ENCODE data around the gene STARD13. TPM values are rescaled to one million over a fixed set of nuclear protein-coding genes. Genes with fewer than 3 reads are reported as not detected.
"Not testable (repeated sequence)": the region's sequence is repeated elsewhere in the genome, so short reads cannot be mapped to it uniquely, and the experiment has no call there.

Gene STARD13
- total RNA-seq, 1 experiment from 2014 or later, result 9.1 TPM

DNA sequence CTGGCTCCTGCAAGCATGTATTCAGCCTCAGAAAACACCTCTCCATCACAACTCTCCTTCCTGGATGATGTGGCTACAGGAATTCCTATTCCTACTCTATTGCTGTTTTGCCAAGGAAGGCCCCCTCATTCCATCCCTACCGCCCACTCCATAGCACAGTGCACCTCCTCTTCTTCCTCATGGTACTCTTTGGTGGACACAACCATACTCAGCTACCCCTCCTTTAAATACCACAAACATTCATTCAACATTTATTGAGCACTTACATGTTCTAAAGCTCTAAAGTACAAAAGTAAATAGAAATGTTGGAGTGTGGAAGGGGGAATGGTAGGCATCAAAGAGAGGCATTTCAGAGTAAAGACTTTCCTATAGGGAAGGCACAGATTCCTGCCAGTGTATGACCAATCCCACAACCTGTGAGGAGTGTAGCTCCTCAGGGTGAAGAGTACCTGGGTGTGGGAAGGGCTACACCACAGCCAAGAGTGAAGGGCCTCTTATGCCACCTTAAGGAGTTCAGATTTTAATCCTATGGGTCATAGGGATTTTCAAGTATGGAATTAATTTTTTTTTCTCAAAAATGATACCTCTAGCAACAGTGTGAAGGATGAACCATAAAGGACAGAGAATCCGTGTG is 42.5 kb downstream of the STARD13 start:
- intact Hi-C loops (cut with micrococcal nuclease; ENCODE audit: unreplicated experiment), result no loop called here
- Mint-ChIP-seq H3K27me3 (ENCODE audit: insufficient read depth, unreplicated experiment) (no peaks in the 10 kb centered on the region), H3K4me1 (ENCODE audit: low read depth, unreplicated experiment) (peaks cover 7% of the 10 kb centered on the region), H3K9me3 (ENCODE audit: unreplicated experiment) (peaks cover 24% of the 10 kb centered on the region), H3K36me3 (ENCODE audit: insufficient read depth, unreplicated experiment) (no peaks in the 10 kb centered on the region), H3K4me3 (ENCODE audit: unreplicated experiment) (no peak overlapping the region), H3K27ac (ENCODE audit: unreplicated experiment) (no peak overlapping the region)
- Histone ChIP-seq H3K36me3 (ENCODE audit: control insufficient read depth, insufficient read depth, low read length) (no peaks in the 10 kb centered on the region), H3K4me3 (ENCODE audit: low read depth, low read length) (no peak overlapping the region), H3K4me1 (no peaks in the 10 kb centered on the region), H3K27me3 (replicated peaks; ENCODE audit: control insufficient read depth, insufficient read depth, low read length) (no peaks in the 10 kb centered on the region), H3K9me3 (0 out of 2 replicates have a peak, but pooled peaks cover 4% of the 10 kb centered on the region)
- ChIA-PET POLR2A (no interaction called here), CTCF (no interaction called here)
- TF ChIP-seq, protein P1, sequence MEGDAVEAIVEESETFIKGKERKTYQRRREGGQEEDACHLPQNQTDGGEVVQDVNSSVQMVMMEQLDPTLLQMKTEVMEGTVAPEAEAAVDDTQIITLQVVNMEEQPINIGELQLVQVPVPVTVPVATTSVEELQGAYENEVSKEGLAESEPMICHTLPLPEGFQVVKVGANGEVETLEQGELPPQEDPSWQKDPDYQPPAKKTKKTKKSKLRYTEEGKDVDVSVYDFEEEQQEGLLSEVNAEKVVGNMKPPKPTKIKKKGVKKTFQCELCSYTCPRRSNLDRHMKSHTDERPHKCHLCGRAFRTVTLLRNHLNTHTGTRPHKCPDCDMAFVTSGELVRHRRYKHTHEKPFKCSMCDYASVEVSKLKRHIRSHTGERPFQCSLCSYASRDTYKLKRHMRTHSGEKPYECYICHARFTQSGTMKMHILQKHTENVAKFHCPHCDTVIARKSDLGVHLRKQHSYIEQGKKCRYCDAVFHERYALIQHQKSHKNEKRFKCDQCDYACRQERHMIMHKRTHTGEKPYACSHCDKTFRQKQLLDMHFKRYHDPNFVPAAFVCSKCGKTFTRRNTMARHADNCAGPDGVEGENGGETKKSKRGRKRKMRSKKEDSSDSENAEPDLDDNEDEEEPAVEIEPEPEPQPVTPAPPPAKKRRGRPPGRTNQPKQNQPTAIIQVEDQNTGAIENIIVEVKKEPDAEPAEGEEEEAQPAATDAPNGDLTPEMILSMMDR (IDR thresholded peaks at IDR 0.05; ENCODE audit: insufficient read depth in 1 of 2, low read depth in 1 of 2, low read length in 1 of 2, severe bottlenecking in 1 of 2, unreplicated experiment in 1 of 2), result no peak
- no TSS peak for BruUV-seq (replicated peaks)
- no peak for DNase-seq

DNA sequence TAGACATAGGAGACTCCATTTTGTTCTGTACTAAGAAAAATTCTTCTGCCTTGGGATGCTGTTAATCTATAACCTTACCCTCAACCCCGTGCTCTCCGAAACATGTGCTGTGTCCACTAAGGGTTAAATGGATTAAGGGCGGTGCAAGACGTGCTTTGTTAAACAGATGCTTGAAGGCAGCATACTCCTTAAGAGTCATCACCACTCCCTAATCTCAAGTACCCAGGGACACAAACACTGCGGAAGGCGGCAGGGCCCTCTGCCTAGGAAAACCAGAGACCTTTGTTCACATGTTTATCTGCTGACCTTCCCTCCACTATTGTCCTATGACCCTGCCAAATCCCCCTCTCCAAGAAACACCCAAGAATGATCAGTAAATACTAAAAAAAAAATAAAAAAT is 43.2 kb downstream of the STARD13 start:
- H3K9me3 Mint-ChIP-seq (ENCODE audit: unreplicated experiment), result peaks cover 24% of the 10 kb centered on the region
- H3K4me3 Mint-ChIP-seq (ENCODE audit: unreplicated experiment); CTCF ChIA-PET; H3K36me3 ChIP-seq (ENCODE audit: control insufficient read depth, insufficient read depth, low read length); H3K27me3 Mint-ChIP-seq (ENCODE audit: insufficient read depth, unreplicated experiment); BruUV-seq (replicated peaks); H3K4me1 Mint-ChIP-seq (ENCODE audit: low read depth, unreplicated experiment); H3K36me3 Mint-ChIP-seq (ENCODE audit: insufficient read depth, unreplicated experiment); DNase-seq; intact Hi-C loops (cut with micrococcal nuclease; ENCODE audit: unreplicated experiment); H3K4me1 ChIP-seq; H3K27ac Mint-ChIP-seq (ENCODE audit: unreplicated experiment); H3K4me3 ChIP-seq (ENCODE audit: low read depth, low read length); H3K27me3 ChIP-seq (replicated peaks; ENCODE audit: control insufficient read depth, insufficient read depth, low read length); POLR2A ChIA-PET; H3K9me3 ChIP-seq: not testable (repeated sequence)

DNA sequence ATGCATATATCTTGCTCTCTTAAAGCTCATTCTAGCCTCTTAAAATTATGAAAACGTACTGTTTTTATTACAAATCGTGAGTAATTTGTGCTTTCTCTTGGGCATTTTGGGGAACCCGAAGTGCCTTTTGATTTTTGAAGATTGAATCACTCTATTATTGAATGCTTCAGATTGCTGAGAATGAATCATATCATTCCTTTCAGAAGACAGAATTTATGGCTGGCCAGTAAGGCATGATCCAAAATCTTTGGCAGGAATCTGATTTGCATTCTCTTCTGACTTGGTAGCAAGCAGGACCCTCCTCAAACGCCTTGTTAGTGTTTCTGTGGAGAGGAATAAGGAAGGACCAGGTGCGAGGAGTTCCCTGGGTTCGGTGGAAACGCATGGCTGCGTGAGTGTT is 49.5 kb downstream of the STARD13 start:
- ChIA-PET POLR2A (no interaction called here), CTCF (no interaction called here)
- H3K27ac Mint-ChIP-seq (ENCODE audit: unreplicated experiment), result no peak overlapping the region
- Histone ChIP-seq H3K4me3 (ENCODE audit: low read depth, low read length) (no peak overlapping the region), H3K27me3 (replicated peaks; ENCODE audit: control insufficient read depth, insufficient read depth, low read length) (no peaks in the 10 kb centered on the region), H3K4me1 (0 out of 2 replicates have a peak, but pooled peaks cover 4% of the 10 kb centered on the region), H3K36me3 (ENCODE audit: control insufficient read depth, insufficient read depth, low read length) (no peaks in the 10 kb centered on the region), H3K9me3 (peaks cover 12% of the 10 kb centered on the region)
- H3K4me3 Mint-ChIP-seq (ENCODE audit: unreplicated experiment), result no peak overlapping the region
- H3K4me1 Mint-ChIP-seq (ENCODE audit: low read depth, unreplicated experiment), result no peaks in the 10 kb centered on the region
- TF ChIP-seq, protein P1 (IDR thresholded peaks at IDR 0.05; ENCODE audit: insufficient read depth in 1 of 2, low read depth in 1 of 2, low read length in 1 of 2, severe bottlenecking in 1 of 2, unreplicated experiment in 1 of 2), result no peak
- H3K36me3 Mint-ChIP-seq (ENCODE audit: insufficient read depth, unreplicated experiment), result peaks cover 11% of the 10 kb centered on the region
- H3K9me3 Mint-ChIP-seq (ENCODE audit: unreplicated experiment), result peaks cover 32% of the 10 kb centered on the region
- no TSS peak for BruUV-seq (replicated peaks)
- no peaks in the 10 kb centered on the region for H3K27me3 Mint-ChIP-seq (ENCODE audit: insufficient read depth, unreplicated experiment)
- intact Hi-C loops (cut with micrococcal nuclease; ENCODE audit: unreplicated experiment), result no loop called here
- no peak for DNase-seq

Measured in Caco-2 (cell line).